PC-9 (cell line): Measurements from ENCODE around the gene GMCL2. TPM values are rescaled to one million over a fixed set of nuclear protein-coding genes. Genes with fewer than 3 reads are reported as not detected.
A peak's percentile ranks its signal among the peaks of the same experiment; 100 is the strongest.

ENCODE experiments used
- BruUV-seq: library from RNA; stranded (reverse); fragments of 400-500 nt; replicated peaks from 2 replicates; lab custom pipeline; 2021; lab: Mats Ljungman, UMichigan
- CTCF ChIA-PET: fragments of 300-600 bp; sonication (Branson Sonifier 250); formaldehyde crosslinking; loops from one replicate; lab custom pipeline; 2022; ENCODE audit warnings: antibody characterized with exemption; lab: Charles Lee
- POLR2A ChIA-PET: fragments of 300-600 bp; sonication (Branson Sonifier 250); formaldehyde crosslinking; loops from one replicate; lab custom pipeline; 2022; ENCODE audit warnings: antibody characterized with exemption; ENCODE audit not compliant: unreplicated experiment; lab: Charles Lee
- DNase-seq, 2 experiments: peaks; one replicate each; pipeline versions ENCODE4 v3.0.0 to v3.0.0-alpha.2; 2015 to 2022; ENCODE audit warnings: mixed read lengths in 1 of 2
- H2AFZ ChIP-seq: fragments of 200-600 bp; sonication (generic); 2 replicates; pipeline ENCODE4 v1.8.1; 2017; ENCODE audit warnings: antibody characterized with exemption
- H3F3A ChIP-seq: fragments of 200-600 bp; sonication (generic); 2 replicates; pipeline ENCODE4 v1.8.1; 2017; ENCODE audit warnings: antibody characterized with exemption, mild to moderate bottlenecking, low read depth; ENCODE audit not compliant: insufficient read depth
- H3K27ac ChIP-seq: fragments of 200-600 bp; sonication (generic); 2 replicates; pipeline ENCODE4 v1.6.1; 2016; ENCODE audit warnings: mixed run types
- H3K27me3 ChIP-seq: fragments of 200-600 bp; sonication (generic); 2 replicates; pipeline ENCODE4 v1.6.1; 2016; ENCODE audit warnings: low read depth, mixed run types; ENCODE audit not compliant: insufficient read depth
- H3K36me3 ChIP-seq: fragments of 200-600 bp; sonication (generic); 2 replicates; pipeline ENCODE4 v1.6.1; 2016; ENCODE audit warnings: low read depth, mixed run types
- H3K4me1 ChIP-seq: fragments of 200-600 bp; sonication (generic); replicated peaks from 2 replicates; pipeline ENCODE4 v1.6.1; 2016; ENCODE audit warnings: mixed run types; ENCODE audit not compliant: insufficient read depth
- H3K4me2 ChIP-seq: fragments of 200-600 bp; sonication (generic); 2 replicates; pipeline ENCODE4 v1.6.1; 2017; ENCODE audit warnings: mixed run types
- H3K4me3 ChIP-seq: fragments of 200-600 bp; sonication (generic); 2 replicates; pipeline ENCODE4 v1.6.1; 2016; ENCODE audit warnings: mixed run types
- H3K79me2 ChIP-seq: fragments of 200-600 bp; sonication (generic); 2 replicates; pipeline ENCODE4 v1.6.1; 2017; ENCODE audit warnings: low read depth, mixed run types
- H3K9me2 ChIP-seq: fragments of 200-600 bp; sonication (generic); 2 replicates; pipeline ENCODE4 v1.8.1; 2017; ENCODE audit warnings: mild to moderate bottlenecking; ENCODE audit not compliant: insufficient read depth
- H3K9me3 ChIP-seq: fragments of 200-600 bp; sonication (generic); 2 replicates; pipeline ENCODE4 v1.8.1; 2016; ENCODE audit warnings: low read depth; ENCODE audit not compliant: insufficient read depth
- H4K20me1 ChIP-seq: fragments of 200-600 bp; sonication (generic); 2 replicates; pipeline ENCODE4 v1.8.1; 2017; ENCODE audit not compliant: insufficient read depth
- EZH2 ChIP-seq: fragments of 200-600 bp; sonication (generic); IDR thresholded peaks from 2 replicates; pipeline ENCODE4 v1.8.0; 2017; ENCODE audit warnings: antibody characterized with exemption, low read depth
- intact Hi-C: fragments of 100-400 bp; cut with micrococcal nuclease; formaldehyde crosslinking; loops from one replicate; pipeline ENCODE4 v1.10.0; 2022; ENCODE audit not compliant: unreplicated experiment
- total RNA-seq: library from RNA; stranded (reverse); gene quantifications from 2 replicates; pipeline ENCODE4 v1.2.3, GENCODE V29; 2021
- TF ChIP-seq, protein P1 (sequence below): fragments of 200-600 bp; sonication (generic); conservative IDR thresholded peaks from 2 replicates; pipeline ENCODE4 v1.6.1; 2017; ENCODE audit warnings: mixed run types, antibody characterized with exemption, mild to moderate bottlenecking, moderate library complexity

The GMCL2 gene
- total RNA-seq, 1 experiment from 2014 or later: not detected

DNA sequence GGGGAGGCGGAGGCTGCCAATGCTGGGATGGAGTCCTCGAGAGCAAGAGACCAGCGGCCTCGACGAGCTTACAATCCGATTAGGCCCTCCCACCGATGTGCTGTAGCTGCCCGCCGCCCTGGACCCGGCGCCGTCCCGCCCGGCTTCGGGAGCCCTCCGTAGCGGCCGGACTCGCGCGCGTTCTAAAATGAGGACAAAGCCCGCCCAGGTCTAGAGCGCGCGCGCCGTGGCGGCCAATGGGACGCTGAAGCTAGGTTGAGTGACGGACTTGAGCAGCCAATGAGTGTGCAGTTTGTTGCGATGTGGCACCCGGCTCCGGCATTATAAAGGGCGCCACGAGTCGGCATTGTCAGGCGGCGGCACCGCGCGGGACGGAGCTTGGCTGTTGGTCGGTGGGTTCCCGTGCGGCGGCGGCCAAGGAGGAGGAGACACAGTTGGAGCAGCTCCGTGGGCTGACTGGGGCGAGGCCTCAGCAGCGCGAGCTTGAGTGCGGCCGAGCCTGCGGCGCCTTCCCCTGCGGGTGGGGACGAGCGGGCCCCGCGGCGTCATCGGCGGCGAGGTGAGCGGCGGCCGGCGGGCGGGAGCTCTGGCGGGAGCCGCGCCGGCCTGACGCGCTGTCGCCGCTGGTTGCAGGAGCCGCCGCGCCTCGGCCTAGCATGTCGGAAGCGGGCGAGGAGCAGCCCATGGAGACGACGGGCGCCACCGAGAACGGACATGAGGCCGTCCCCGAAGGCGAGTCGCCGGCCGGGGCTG is 17.2 kb upstream of the GMCL2 start, which contains the start of gene HNRNPAB:
HNRNPAB (plus strand) TSS at position 352 of the 753 bp plus-strand sequence; CDS start at position 657, 305 bp downstream.
- Histone ChIP-seq H3K9me2 (no peaks in the 10 kb centered on the region), H3K79me2 (peaks cover 54% of the 10 kb centered on the region), H2AFZ (peak within 1 kb of the TSS; percentile 98), H4K20me1 (peaks cover 41% of the 10 kb centered on the region), H3K36me3 (peaks cover 30% of the 10 kb centered on the region), H3K27ac (peak within 1 kb of the TSS; percentile 63), H3F3A (peaks cover 55% of the 10 kb centered on the region), H3K4me1 (peaks cover 31% of the 10 kb centered on the region), H3K4me2 (peak within 1 kb of the TSS; percentile 87), H3K9me3 (no peaks in the 10 kb centered on the region), H3K4me3 (peak within 1 kb of the TSS; percentile 85), H3K27me3 (no peaks in the 10 kb centered on the region)
- ChIA-PET CTCF (no interaction called here), POLR2A (interaction anchor here (0.5 to 0.9 kb wide), 6 partner anchors 9 to 1019 kb away, joined by 3 to 8 read pairs (median 4); no protein-coding TSS in a partner anchor)
- DNase-seq: peak; percentile 80 to 97
- no peak for TF ChIP-seq EZH2
- TF ChIP-seq, protein P1, sequence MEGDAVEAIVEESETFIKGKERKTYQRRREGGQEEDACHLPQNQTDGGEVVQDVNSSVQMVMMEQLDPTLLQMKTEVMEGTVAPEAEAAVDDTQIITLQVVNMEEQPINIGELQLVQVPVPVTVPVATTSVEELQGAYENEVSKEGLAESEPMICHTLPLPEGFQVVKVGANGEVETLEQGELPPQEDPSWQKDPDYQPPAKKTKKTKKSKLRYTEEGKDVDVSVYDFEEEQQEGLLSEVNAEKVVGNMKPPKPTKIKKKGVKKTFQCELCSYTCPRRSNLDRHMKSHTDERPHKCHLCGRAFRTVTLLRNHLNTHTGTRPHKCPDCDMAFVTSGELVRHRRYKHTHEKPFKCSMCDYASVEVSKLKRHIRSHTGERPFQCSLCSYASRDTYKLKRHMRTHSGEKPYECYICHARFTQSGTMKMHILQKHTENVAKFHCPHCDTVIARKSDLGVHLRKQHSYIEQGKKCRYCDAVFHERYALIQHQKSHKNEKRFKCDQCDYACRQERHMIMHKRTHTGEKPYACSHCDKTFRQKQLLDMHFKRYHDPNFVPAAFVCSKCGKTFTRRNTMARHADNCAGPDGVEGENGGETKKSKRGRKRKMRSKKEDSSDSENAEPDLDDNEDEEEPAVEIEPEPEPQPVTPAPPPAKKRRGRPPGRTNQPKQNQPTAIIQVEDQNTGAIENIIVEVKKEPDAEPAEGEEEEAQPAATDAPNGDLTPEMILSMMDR: no peak
- intact Hi-C loops: loop anchor here (2.0 to 5.0 kb wide), 2 partner anchors 28 to 42 kb away; partner anchors contain the start of gene PHYKPL
- no TSS peak for BruUV-seq

DNA sequence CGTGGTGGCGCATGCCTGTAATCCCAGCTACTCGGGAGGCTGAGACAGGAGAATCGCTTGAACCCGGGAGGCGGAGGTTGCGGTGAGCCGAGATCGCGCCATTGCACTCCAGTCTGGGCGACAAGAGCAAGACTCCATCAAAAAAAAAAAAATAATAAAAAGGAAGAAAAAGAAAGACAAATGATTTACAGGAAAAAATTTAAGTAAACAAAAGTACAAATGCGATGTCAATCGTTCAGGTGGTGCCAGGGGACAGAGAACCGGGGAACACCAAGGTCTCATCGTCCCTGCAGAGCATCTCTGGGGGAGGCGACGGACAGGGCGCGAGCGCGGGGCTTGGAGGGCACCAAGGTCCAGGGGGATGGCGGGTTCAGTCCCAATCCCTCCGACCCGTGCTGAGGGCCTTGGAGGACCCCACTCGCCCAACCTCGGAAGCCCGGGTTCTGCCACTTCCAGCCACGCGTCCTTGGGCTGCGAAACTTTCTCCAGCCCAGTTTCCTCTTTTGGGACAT is 16.6 kb upstream of the GMCL2 start:
- Histone ChIP-seq H3F3A (peaks cover 50% of the 10 kb centered on the region), H3K27ac (no peak overlapping the region), H3K27me3 (no peaks in the 10 kb centered on the region), H3K4me3 (peak overlapping the region; percentile 85), H3K4me2 (peak overlapping the region; percentile 87), H2AFZ (peak overlapping the region; percentile 98), H3K4me1 (peaks cover 31% of the 10 kb centered on the region), H3K9me2 (no peaks in the 10 kb centered on the region), H3K79me2 (peaks cover 48% of the 10 kb centered on the region), H3K9me3 (no peaks in the 10 kb centered on the region), H3K36me3 (peaks cover 30% of the 10 kb centered on the region), H4K20me1 (peaks cover 35% of the 10 kb centered on the region)
- no peak for DNase-seq
- TSS peak; percentile 88 for BruUV-seq
- intact Hi-C loops: loop anchor here (2.0 to 5.0 kb wide), 2 partner anchors 29 to 41 kb away; partner anchors contain the start of gene PHYKPL
- TF ChIP-seq, protein P1: no peak
- TF ChIP-seq EZH2: no peak
- ChIA-PET CTCF (no interaction called here), POLR2A (interaction anchor here (0.5 to 0.9 kb wide), 4 partner anchors 99 to 1018 kb away, joined by 4 to 8 read pairs (median 4); no protein-coding TSS in a partner anchor)

DNA sequence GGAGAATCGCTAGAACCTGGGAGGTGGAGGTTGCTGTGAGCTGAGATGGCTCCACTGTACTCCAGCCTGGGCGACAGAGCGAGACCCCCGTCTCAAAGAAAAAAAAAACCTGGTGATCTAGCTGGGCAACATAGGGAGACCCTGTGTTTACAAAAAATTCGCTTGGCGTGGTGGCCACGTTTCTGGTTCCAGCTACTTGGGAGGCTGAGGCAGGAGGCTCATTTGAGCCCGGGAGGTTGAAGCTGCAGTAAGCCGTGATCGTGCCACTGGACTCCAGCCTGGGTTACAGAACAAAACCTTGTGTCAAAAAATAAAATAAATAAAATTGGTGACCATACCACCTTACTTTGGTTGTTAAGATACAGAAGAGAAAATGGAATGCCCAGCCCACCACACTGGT is 15.4 kb upstream of the GMCL2 start:
- BruUV-seq: no TSS peak
- intact Hi-C loops: loop anchor here (5.0 kb wide), 1 partner anchor 40 kb away; no protein-coding TSS in a partner anchor

More for the DNA sequence above, 15.4 kb upstream of the GMCL2 start:
- Histone ChIP-seq H3K79me2 (peaks cover 36% of the 10 kb centered on the region), H3K4me2 (no peak overlapping the region), H3K27me3 (no peaks in the 10 kb centered on the region), H3K9me2 (no peaks in the 10 kb centered on the region), H3K27ac (no peak overlapping the region), H3K4me3 (no peak overlapping the region), H4K20me1 (peaks cover 23% of the 10 kb centered on the region), H3K4me1 (peaks cover 24% of the 10 kb centered on the region), H3F3A (peaks cover 38% of the 10 kb centered on the region), H3K36me3 (peaks cover 20% of the 10 kb centered on the region), H3K9me3 (no peaks in the 10 kb centered on the region), H2AFZ (no peak overlapping the region)
- no peak for DNase-seq
- CTCF ChIA-PET: no interaction called here
- TF ChIP-seq, protein P1: no peak
- no peak for TF ChIP-seq EZH2
- POLR2A ChIA-PET: interaction anchor here (0.6 kb wide), 1 partner anchor 11 kb away, joined by 5 read pairs; no protein-coding TSS in a partner anchor
